ENCODE measurements around the gene PGA3.
"Not testable (repeated sequence)": the region's sequence is repeated elsewhere in the genome, so short reads cannot be mapped to it uniquely, and the experiment has no call there.

The PGA3 gene

GRCh38 chr11:61211327-61211952 lies 8.1 kb downstream of the PGA3 start:
- not testable (repeated sequence) for DNase-seq

- DNase-seq, result not testable (repeated sequence)
Observed at GRCh38 chr11:61212202-61212601, 8.9 kb downstream of the PGA3 start.

GRCh38 chr11:61213711-61214324 lies 10.5 kb downstream of the PGA3 start:
- not testable (repeated sequence) for DNase-seq

- not testable (repeated sequence) for DNase-seq
Observed at GRCh38 chr11:61218306-61218705, 15.0 kb downstream of the PGA3 start.

- not testable (repeated sequence) for DNase-seq
Observed at GRCh38 chr11:61219016-61219415, 15.7 kb downstream of the PGA3 start.

GRCh38 chr11:61222047-61222446 lies 18.7 kb downstream of the PGA3 start, which contains the start of gene PGA4:
Gene PGA4 (plus strand): TSS chr11:61222347. CDS start chr11:61222401, 54 bp downstream.
- not testable (repeated sequence) for DNase-seq

GRCh38 chr11:61222692-61223091 lies 19.4 kb downstream of the PGA3 start:
- not testable (repeated sequence) for DNase-seq

GRCh38 chr11:61226457-61227137 lies 23.3 kb downstream of the PGA3 start:
- not testable (repeated sequence) for DNase-seq

GRCh38 chr11:61229458-61229857 lies 26.1 kb downstream of the PGA3 start:
- DNase-seq, result not testable (repeated sequence)

GRCh38 chr11:61231033-61231432 lies 27.7 kb downstream of the PGA3 start:
- not testable (repeated sequence) for DNase-seq

- not testable (repeated sequence) for DNase-seq
Observed at GRCh38 chr11:61231585-61231984, 28.3 kb downstream of the PGA3 start.

- DNase-seq, result not testable (repeated sequence)
Observed at GRCh38 chr11:61232548-61233145, 29.3 kb downstream of the PGA3 start.

GRCh38 chr11:61237130-61237529 lies 33.8 kb downstream of the PGA3 start:
- DNase-seq, result not testable (repeated sequence)

GRCh38 chr11:61240288-61240687 lies 37.0 kb downstream of the PGA3 start:
- DNase-seq, result not testable (repeated sequence)

GRCh38 chr11:61240875-61241274 lies 37.6 kb downstream of the PGA3 start, which contains the start of gene PGA5:
Gene PGA5 (plus strand): TSS chr11:61241175. CDS start chr11:61241227, 52 bp downstream.
- DNase-seq, result not testable (repeated sequence)

- DNase-seq, result not testable (repeated sequence)
Observed at GRCh38 chr11:61241526-61241925, 38.2 kb downstream of the PGA3 start.

GRCh38 chr11:61245284-61245964 lies 42.1 kb downstream of the PGA3 start:
- not testable (repeated sequence) for DNase-seq

GRCh38 chr11:61248071-61248470 lies 44.8 kb downstream of the PGA3 start:
- not testable (repeated sequence) for DNase-seq

GRCh38 chr11:61249201-61249600 lies 45.9 kb downstream of the PGA3 start:
- DNase-seq, result not testable (repeated sequence)

- DNase-seq, result not testable (repeated sequence)
Observed at GRCh38 chr11:61250796-61251765, 47.8 kb downstream of the PGA3 start.

GRCh38 chr11:61252332-61252731 lies 49.0 kb downstream of the PGA3 start:
- DNase-seq, result not testable (repeated sequence)

Data from activated CD4-positive, CD25-positive, alpha-beta regulatory T cell treated with anti-CD3 and anti-CD28 coated beads, Interleukin-2, amount 50 U/mL, for 72 hours (primary cell).